NCI-H2107 treated with DMSO at 0.1 percent for 48 hours (cell line): ENCODE measurements around the gene DET1.

ENCODE experiments used
- DNase-seq: peaks from one replicate; lab custom pipeline; 2025; ENCODE audit not compliant: unreplicated experiment; lab: John Stamatoyannopoulos, UW

The DET1 gene

DNA sequence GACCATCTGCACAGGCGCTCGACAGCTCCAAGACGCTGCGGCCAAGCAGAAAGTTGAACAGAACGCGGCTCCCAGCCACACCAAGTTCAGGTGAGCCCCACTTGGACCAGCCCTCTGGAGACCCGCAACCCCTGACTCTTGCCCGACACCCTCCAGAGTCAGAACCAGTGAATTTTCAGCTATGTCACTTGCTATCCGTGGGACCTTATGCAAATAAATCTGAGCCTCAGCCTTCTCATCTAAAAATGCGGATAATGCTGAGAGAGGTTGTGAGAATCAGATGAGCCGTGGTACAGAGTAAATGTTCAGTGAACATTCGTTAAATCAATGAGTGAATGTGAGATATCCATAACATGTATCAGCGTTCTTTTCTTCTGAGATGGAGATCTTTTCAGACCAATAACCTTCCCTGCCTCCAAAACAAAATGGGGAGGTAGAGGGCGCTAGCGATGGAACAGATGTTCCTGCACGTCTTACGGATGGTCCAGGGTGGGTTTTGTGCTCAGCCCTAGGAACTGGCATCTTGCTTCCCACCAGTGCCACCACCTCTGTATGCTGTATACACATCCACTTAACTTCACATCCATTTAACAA, 78.4 kb downstream of the DET1 start:
- DNase-seq = no peak

DNA sequence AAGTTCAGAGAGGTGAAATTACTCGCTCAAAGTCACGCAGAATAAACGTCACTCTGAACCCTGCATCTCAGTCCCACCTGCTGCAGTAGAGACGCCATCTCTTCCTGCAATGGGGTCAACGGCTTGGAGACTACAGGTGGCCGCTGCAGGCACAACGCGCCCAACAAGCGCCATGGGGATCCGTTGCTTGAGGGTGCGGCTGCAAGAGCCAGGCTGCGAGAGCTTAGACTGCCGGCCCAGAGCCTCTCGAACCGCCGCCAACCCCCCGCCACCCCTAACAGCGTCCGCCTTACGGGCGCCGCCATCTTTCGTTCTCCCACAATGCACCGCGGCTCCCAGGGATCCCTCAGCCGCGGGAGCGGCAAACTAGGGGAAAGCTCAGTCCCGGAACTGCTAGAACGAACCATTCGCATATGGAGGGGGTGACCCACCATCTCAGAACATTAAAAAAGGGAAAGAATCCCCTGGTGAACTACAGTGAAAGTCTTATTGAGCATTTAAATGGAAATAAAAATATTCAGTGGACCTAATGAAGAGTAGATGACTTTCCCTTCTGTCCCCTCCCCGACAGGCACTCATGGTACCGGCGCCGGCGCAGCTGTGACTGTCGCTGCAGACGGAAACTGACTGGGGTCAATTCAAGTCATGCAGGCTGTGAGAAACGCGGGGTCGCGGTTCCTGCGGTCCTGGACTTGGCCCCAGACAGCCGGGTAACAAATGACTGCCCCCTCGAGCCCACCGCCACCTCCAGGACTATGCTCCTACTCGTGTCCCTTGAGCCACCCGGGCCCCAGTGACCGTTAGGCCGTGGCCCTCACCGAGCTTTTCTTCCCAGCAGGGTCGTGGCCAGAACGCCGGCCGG, 79.2 kb downstream of the DET1 start, which contains the start of the genes MRPL46 and MRPS11:
Gene MRPL46 (minus strand): TSS at position 316 of the 862 bp plus-strand sequence. CDS start 11 bp downstream, at position 305.
Gene MRPS11 (plus strand): TSS at position 636 of the 862 bp plus-strand sequence. CDS start 10 bp downstream, at position 646.
- peak; percentile 81 for DNase-seq

DNA sequence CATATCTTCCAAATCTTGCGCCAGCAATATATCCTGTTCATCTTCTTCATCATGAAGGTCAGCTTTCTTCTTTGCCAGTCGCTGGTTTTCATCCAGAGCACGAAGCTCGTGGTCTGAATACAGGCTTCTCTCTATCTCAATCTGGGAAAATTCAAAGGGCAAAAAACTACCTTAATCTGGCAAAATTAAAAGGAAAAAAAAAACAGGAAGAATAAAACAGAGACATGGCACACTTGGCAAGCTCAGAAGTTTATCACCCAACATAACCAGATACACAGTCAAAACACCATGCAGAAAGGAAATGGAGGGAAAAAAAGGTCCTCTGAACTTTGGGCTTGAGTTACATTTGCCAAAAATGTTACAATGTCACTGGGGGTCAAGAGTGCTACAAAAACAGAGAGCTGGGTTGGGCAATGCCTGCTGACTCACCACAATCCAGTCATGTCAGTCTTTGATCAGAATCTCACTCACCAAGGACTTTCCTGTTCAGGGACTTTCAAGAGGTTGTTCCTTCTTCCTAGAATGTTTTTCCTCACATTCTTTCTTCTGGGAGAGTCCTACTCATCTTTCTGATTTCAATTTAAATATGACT, 80.8 kb downstream of the DET1 start:
- DNase-seq = no peak

DNA sequence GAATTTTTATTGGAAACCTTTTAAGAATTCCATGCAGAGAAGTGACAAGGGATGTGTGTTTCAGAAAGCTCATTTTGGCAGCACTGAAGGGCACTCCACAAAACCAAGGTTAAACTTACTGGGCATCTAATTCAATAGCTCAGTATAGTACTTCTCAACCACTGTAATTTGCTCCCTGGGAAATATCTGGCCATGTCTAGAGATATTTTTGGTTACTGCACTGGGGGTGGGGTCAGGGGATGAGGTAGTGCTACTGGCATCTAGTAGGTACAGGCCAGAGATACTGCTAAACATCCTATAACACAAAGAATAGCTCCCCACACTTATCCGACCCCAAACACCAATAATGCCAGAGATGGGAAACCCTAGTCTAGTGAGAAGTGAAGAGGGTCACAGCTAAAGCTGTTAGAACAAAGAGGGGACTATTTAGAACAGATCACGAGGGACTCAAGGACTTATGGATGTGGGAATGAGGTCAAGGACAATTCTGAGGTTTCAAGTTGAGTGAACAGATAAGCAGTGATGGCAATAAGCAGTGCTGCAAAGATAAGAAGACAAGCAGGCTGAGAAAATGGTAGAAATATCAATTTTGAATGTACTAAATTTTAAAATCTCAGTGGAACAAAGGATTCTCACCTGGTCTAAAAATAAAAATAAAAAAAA, 82.5 kb downstream of the DET1 start:
- DNase-seq = no peak
